Osteocyte (in vitro differentiated cells): Measurements from ENCODE around the gene CDH4. TPM values are rescaled to one million over a fixed set of nuclear protein-coding genes. Genes with fewer than 3 reads are reported as not detected.

Experiments used
- DNase-seq: peaks from one replicate; pipeline ENCODE4 v3.0.0; 2021; ENCODE audit warnings: mixed read lengths; ENCODE audit not compliant: unreplicated experiment; ENCODE audit errors: extremely low spot score
- H3K27ac Mint-ChIP-seq: one replicate; pipeline ENCODE4 v1.8.0; 2021; ENCODE audit warnings: mild to moderate bottlenecking, mixed read lengths; ENCODE audit not compliant: unreplicated experiment
- H3K27me3 Mint-ChIP-seq: one replicate; pipeline ENCODE4 v1.8.0; 2021; ENCODE audit warnings: mixed read lengths; ENCODE audit not compliant: unreplicated experiment
- H3K36me3 Mint-ChIP-seq: one replicate; pipeline ENCODE4 v1.8.0; 2021; ENCODE audit warnings: mixed read lengths; ENCODE audit not compliant: unreplicated experiment
- H3K4me1 Mint-ChIP-seq: one replicate; pipeline ENCODE4 v1.8.0; 2021; ENCODE audit warnings: mixed read lengths; ENCODE audit not compliant: unreplicated experiment
- H3K4me3 Mint-ChIP-seq: one replicate; pipeline ENCODE4 v1.8.0; 2021; ENCODE audit warnings: mild to moderate bottlenecking, moderate library complexity, mixed read lengths; ENCODE audit not compliant: unreplicated experiment
- H3K9me3 Mint-ChIP-seq: one replicate; pipeline ENCODE4 v1.8.0; 2021; ENCODE audit warnings: mixed read lengths; ENCODE audit not compliant: unreplicated experiment
- total RNA-seq: library from RNA; stranded (reverse); gene quantifications from 2 replicates; pipeline ENCODE4 v1.2.1, GENCODE V29; 2021
- TF ChIP-seq, protein P1 (sequence below): fragments of 200-600 bp; sonication (generic); IDR thresholded peaks from 2 replicates; pipeline ENCODE4 v1.5.0; 2021; ENCODE audit warnings: antibody characterized with exemption, mild to moderate bottlenecking, moderate library complexity

The CDH4 gene
- total RNA-seq, 1 donor from 2014 or later, result 1.3 TPM

DNA sequence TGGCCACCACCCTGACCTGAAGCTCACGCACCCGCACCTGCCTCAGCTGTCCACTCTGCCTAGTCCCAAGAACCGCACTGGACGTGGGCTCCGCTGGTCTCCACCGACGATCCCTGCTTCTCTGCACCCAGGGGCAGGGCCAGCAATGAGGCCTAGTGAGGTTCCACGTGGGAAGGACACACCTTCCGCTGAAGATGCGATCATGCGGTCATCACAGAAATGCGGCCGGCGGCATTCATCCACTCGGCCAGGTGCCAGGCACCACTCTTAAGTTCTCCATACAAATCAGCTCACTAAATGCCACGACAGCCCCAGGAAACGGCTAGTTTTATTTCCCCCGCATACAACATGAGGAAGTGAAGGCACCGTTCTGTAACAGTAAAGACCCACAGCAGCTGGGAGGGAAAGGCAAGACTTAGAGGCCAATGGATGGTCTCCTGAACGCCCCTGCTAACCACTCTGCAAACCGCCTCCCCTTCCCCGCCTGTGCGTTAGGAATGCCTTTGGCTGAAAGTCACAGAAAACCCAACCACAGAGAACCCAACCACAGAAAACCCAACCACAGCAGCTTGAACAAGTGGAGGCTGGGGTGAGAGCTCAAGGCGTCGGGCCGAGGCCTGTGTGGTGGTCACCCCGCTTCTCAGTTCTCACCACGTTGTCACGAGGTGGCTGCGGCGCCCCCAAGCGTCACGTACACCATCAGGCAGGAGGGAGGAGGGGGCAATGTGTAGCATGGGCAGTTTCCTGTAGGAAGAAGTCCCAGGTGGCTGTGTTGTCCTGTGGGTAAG, 609.2 kb downstream of the CDH4 start:
- Mint-ChIP-seq H3K4me3 (no peak overlapping the region), H3K36me3 (no peaks in the 10 kb centered on the region), H3K4me1 (no peaks in the 10 kb centered on the region), H3K27ac (no peak overlapping the region), H3K9me3 (no peaks in the 10 kb centered on the region), H3K27me3 (peaks cover 3% of the 10 kb centered on the region)
- no peak for DNase-seq
- TF ChIP-seq, protein P1, sequence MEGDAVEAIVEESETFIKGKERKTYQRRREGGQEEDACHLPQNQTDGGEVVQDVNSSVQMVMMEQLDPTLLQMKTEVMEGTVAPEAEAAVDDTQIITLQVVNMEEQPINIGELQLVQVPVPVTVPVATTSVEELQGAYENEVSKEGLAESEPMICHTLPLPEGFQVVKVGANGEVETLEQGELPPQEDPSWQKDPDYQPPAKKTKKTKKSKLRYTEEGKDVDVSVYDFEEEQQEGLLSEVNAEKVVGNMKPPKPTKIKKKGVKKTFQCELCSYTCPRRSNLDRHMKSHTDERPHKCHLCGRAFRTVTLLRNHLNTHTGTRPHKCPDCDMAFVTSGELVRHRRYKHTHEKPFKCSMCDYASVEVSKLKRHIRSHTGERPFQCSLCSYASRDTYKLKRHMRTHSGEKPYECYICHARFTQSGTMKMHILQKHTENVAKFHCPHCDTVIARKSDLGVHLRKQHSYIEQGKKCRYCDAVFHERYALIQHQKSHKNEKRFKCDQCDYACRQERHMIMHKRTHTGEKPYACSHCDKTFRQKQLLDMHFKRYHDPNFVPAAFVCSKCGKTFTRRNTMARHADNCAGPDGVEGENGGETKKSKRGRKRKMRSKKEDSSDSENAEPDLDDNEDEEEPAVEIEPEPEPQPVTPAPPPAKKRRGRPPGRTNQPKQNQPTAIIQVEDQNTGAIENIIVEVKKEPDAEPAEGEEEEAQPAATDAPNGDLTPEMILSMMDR, result no peak

DNA sequence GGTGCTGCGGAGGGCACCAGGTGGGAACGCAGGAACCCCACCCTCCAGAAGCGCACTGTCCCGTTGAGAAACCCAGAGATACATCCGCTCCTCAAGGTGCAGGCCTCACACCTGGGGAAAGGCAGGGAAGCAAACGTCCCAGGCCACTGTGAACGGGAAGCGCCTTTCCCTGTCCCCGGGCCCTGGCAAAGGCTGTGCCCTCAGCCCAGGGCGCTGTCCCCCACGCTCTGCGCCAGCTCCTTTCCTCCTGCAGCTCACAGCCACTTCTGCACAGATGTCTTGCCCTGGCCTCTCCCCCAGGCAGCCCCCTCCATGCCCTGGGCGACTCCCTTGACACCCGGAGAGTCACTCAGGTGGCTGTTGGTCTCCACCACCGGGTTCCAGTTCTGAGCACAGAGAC, 609.8 kb downstream of the CDH4 start:
- TF ChIP-seq, protein P1, result no peak
- H3K4me3 Mint-ChIP-seq, result no peak overlapping the region
- peaks cover 3% of the 10 kb centered on the region for H3K27me3 Mint-ChIP-seq
- no peak overlapping the region for H3K27ac Mint-ChIP-seq
- no peaks in the 10 kb centered on the region for H3K4me1 Mint-ChIP-seq
- H3K9me3 Mint-ChIP-seq, result no peaks in the 10 kb centered on the region
- no peak for DNase-seq
- no peaks in the 10 kb centered on the region for H3K36me3 Mint-ChIP-seq

DNA sequence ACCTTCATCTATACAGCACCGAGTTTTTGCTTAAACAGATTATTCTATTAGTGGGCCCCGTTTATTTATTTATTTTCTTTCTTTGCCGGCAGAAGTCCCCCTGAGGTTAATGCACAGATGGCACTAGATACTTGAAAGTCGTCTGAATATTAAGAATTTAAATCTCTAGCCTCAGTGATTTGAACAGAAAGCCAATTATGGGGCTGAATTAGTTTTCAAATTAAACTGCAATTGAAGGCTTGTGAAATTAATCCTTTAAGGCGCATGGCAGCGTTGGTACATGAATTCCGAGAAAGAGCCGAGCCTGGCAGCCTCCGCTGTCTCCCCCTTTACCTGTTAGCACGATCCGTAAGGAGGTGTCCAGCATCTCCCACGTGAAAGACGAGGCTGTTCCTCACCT, 610.8 kb downstream of the CDH4 start:
- TF ChIP-seq, protein P1, result no peak
- no peaks in the 10 kb centered on the region for H3K9me3 Mint-ChIP-seq
- no peak for DNase-seq
- H3K4me3 Mint-ChIP-seq, result no peak overlapping the region
- no peaks in the 10 kb centered on the region for H3K4me1 Mint-ChIP-seq
- no peak overlapping the region for H3K27ac Mint-ChIP-seq
- peaks cover 3% of the 10 kb centered on the region for H3K27me3 Mint-ChIP-seq
- no peaks in the 10 kb centered on the region for H3K36me3 Mint-ChIP-seq

DNA sequence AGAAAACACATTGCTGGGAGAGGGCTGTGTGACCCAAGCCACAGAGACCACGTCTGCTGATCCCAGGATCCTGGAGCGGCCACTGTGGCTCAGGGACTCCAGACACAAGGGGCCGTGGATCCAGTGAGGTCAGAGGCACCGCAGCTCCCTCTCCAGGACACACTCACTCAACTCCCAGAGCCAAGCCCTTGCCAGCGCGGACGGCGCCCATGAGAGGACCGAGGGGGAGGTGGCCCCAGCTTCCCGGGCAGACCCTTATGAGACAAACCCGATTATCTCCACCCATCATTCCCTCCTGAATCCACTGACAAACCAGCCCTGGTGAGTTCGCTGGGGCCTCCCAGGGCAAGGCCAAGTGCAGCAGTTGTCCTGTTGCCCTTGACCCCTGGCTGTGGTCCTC, 612.4 kb downstream of the CDH4 start:
- TF ChIP-seq, protein P1, result no peak
- no peaks in the 10 kb centered on the region for H3K9me3 Mint-ChIP-seq
- peaks cover 3% of the 10 kb centered on the region for H3K27me3 Mint-ChIP-seq
- DNase-seq, result no peak
- H3K36me3 Mint-ChIP-seq, result no peaks in the 10 kb centered on the region
- no peak overlapping the region for H3K27ac Mint-ChIP-seq
- H3K4me1 Mint-ChIP-seq, result no peaks in the 10 kb centered on the region
- H3K4me3 Mint-ChIP-seq, result no peak overlapping the region

DNA sequence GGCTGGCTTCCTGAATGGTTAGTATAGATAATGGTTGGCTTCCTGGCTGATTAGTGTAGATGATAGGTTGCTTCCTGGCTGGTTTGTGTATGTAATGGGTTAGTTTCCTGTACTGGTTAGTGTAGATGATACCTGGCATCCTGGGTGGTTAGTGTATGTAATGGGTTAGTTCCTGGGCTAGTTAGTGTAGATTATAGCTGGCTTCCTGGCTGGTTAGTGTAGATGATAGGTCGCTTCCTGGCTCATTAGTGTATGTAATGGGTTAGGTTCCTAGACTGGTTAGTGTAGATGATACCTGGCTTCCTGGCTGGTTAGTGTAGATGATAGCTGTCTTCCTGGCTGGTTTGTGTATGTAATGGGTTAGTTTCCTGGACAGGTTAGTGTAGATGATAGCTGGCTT, 613.3 kb downstream of the CDH4 start:
- H3K4me3 Mint-ChIP-seq, result no peak overlapping the region
- H3K27me3 Mint-ChIP-seq, result peaks cover 3% of the 10 kb centered on the region
- H3K9me3 Mint-ChIP-seq, result no peaks in the 10 kb centered on the region
- TF ChIP-seq, protein P1, result no peak
- no peak for DNase-seq
- no peak overlapping the region for H3K27ac Mint-ChIP-seq
- no peaks in the 10 kb centered on the region for H3K36me3 Mint-ChIP-seq
- no peaks in the 10 kb centered on the region for H3K4me1 Mint-ChIP-seq
